ENCODE data around the gene ARHGAP1. TPM values are rescaled to one million over a fixed set of nuclear protein-coding genes. Genes with fewer than 3 reads are reported as not detected.

Gene ARHGAP1
- total and polyA plus RNA-seq, 2 of the 4 experiments (the other 2 are of a cell fraction): 46.6 to 78.8 TPM

DNA sequence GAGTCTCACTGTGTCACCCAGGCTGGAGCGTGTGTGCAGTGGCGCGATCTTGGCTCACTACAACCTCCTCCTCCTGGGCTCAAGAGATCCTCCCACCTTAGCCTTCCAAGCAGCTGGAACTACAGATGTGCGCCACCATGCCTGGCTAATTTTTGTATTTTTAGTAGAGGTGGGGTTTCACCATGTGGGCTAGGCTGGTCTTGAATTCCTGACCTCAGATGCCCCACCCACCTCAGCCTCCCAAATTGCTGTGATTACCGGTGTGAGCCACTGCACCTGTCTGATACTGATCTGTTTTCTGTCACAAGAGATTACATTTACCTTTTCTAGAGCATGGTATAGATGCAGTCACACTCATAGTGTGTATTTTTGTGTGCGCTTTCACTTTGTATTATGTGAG, 71.5 kb downstream of the ARHGAP1 start:
- peaks cover 33% of the 10 kb centered on the region for H3K36me3 ChIP-seq (ENCODE audit: control insufficient read depth, insufficient read depth, low read length)
- no peak overlapping the region for H3K56ac ChIP-seq (ENCODE audit: extremely low read depth, insufficient read depth, low read length)
- H3K9me1 ChIP-seq (ENCODE audit: insufficient read depth, low read length): 0 out of 2 replicates have a peak, but pooled peaks cover 3% of the 10 kb centered on the region
- ATAC-seq (ENCODE audit: low read depth): no peak
- H3K4me3 ChIP-seq (ENCODE audit: insufficient read depth, low read depth, low read length): no peak overlapping the region
- H3K4me1 ChIP-seq (ENCODE audit: control insufficient read depth, insufficient read depth, low read length): no peaks in the 10 kb centered on the region
- WGBS, 2 experiments (ENCODE audit: extremely low coverage in 2 of 2, insufficient read length in 1 of 2): no CpG with 5 or more reads among the region's 6 CpGs
- no peak overlapping the region for H2AK5ac ChIP-seq (ENCODE audit: low read depth, low read length)
- no peak overlapping the region for H4K91ac ChIP-seq (ENCODE audit: insufficient read depth, low read depth, low read length)
- no peak overlapping the region for H3K9ac ChIP-seq (ENCODE audit: low read depth, low read length)
- CTCF ChIA-PET: no interaction called here
- no peak overlapping the region for H2AK9ac ChIP-seq (replicated peaks; ENCODE audit: low read depth, low read length, poor library complexity)
- no peak overlapping the region for H2BK20ac ChIP-seq (ENCODE audit: low read depth, low read length)
- in situ Hi-C loops (cut with MboI; ENCODE audit: low sequenced_read_pairs) (no loop called here), intact Hi-C loops (cut with micrococcal nuclease) (no loop called here), dilution Hi-C loops (cut with HindIII; ENCODE audit: low sequenced_read_pairs, unreplicated experiment) (no loop called here)
- no peak overlapping the region for H4K5ac ChIP-seq (ENCODE audit: low read depth, low read length)
- H2BK120ac ChIP-seq (ENCODE audit: low read depth, low read length): no peak overlapping the region
- H3K79me1 ChIP-seq (ENCODE audit: low read depth in 1 of 2, low read length in 2 of 2): peaks cover 32 to 54% of the 10 kb centered on the region in 2 experiments
- no peak for DNase-seq
- H3K27ac ChIP-seq (ENCODE audit: insufficient read depth, low read length): no peak overlapping the region
- no peak overlapping the region for H2BK5ac ChIP-seq (ENCODE audit: low read depth, low read length, poor library complexity, severe bottlenecking)
- no peak overlapping the region for H3K18ac ChIP-seq (ENCODE audit: low read depth, low read length)
- H4K20me1 ChIP-seq (ENCODE audit: insufficient read depth, low read length): peaks cover 2% of the 10 kb centered on the region; the same call in 1 of the 2 replicates
- no peak overlapping the region for H3K14ac ChIP-seq (replicated peaks; ENCODE audit: low read depth, low read length)
- H2BK15ac ChIP-seq (ENCODE audit: low read depth, low read length): no peak overlapping the region
- H3K4me2 ChIP-seq (ENCODE audit: low read depth, low read length): no peak overlapping the region
- no peak overlapping the region for H4K8ac ChIP-seq (ENCODE audit: low read depth in 2 of 2, low read length in 2 of 2)
- no peak overlapping the region for H3K23ac ChIP-seq (ENCODE audit: low read depth, low read length)
- H3K27me3 ChIP-seq (ENCODE audit: control insufficient read depth, insufficient read depth, low read length): no peaks in the 10 kb centered on the region
- no TSS peak for BruUV-seq (replicated peaks)
- no peak overlapping the region for H2AFZ ChIP-seq (replicated peaks; ENCODE audit: low read length, poor library complexity)
- no peak overlapping the region for H3K4ac ChIP-seq (ENCODE audit: low read depth, low read length)
- no peaks in the 10 kb centered on the region for H3K9me3 ChIP-seq (ENCODE audit: control insufficient read depth, insufficient read depth, low read length)
- TF ChIP-seq, protein P1, sequence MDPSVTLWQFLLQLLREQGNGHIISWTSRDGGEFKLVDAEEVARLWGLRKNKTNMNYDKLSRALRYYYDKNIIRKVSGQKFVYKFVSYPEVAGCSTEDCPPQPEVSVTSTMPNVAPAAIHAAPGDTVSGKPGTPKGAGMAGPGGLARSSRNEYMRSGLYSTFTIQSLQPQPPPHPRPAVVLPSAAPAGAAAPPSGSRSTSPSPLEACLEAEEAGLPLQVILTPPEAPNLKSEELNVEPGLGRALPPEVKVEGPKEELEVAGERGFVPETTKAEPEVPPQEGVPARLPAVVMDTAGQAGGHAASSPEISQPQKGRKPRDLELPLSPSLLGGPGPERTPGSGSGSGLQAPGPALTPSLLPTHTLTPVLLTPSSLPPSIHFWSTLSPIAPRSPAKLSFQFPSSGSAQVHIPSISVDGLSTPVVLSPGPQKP (IDR thresholded peaks at IDR 0.05; ENCODE audit: borderline replicate concordance, low read depth, low read length): no peak
- TF ChIP-seq MAFK (IDR thresholded peaks at IDR 0.05; ENCODE audit: low read depth, low read length): no peak
- no peak for TF ChIP-seq CHD1 (IDR thresholded peaks at IDR 0.05; ENCODE audit: low read depth, low read length)
- no peak for TF ChIP-seq NFE2L2 (IDR thresholded peaks at IDR 0.05; ENCODE audit: low read depth, low read length)
- TF ChIP-seq POLR2A (IDR thresholded peaks at IDR 0.05; ENCODE audit: low read depth, low read length): no peak
- POLR2A ChIA-PET (ENCODE audit: unreplicated experiment): no interaction called here

Other genes with a start within 250 kb of the ARHGAP1 start
- gene AMBRA1, start 106.6 kb downstream of the ARHGAP1 start, total RNA-seq (2012; rRNA removed): 16.7 and 18.3 TPM in 2 replicates
- 9.4 and 10.2 TPM in 2 replicates for gene AMBRA1, start 106.6 kb downstream of the ARHGAP1 start, polyA plus RNA-seq (2012; rRNA removed)
- gene HARBI1, start 83.4 kb downstream of the ARHGAP1 start, total RNA-seq (2012; rRNA removed): 5.2 and 6.1 TPM in 2 replicates
- gene HARBI1, start 83.4 kb downstream of the ARHGAP1 start, polyA plus RNA-seq (2012; rRNA removed): 2.4 and 2.7 TPM in 2 replicates
- gene ATG13, start 83.1 kb downstream of the ARHGAP1 start, total RNA-seq (2012; rRNA removed): 32.2 and 43.0 TPM in 2 replicates
- gene ATG13, start 83.1 kb downstream of the ARHGAP1 start, polyA plus RNA-seq (2012; rRNA removed): 49.7 and 56.2 TPM in 2 replicates
- gene ZNF408, start 412 bp upstream of the ARHGAP1 start, total RNA-seq (2012; rRNA removed): 9.5 and 10.3 TPM in 2 replicates
- gene ZNF408, start 412 bp upstream of the ARHGAP1 start, polyA plus RNA-seq (2012; rRNA removed): 10.4 and 11.1 TPM in 2 replicates
- not detected in 2 replicates for gene F2, start 18.6 kb upstream of the ARHGAP1 start, total RNA-seq (2012; rRNA removed)
- not detected in 2 replicates for gene F2, start 18.6 kb upstream of the ARHGAP1 start, polyA plus RNA-seq (2012; rRNA removed)
- 79.2 and 82.8 TPM in 2 replicates for gene CKAP5, start 145.7 kb upstream of the ARHGAP1 start, total RNA-seq (2012; rRNA removed)
- 53.8 and 59.5 TPM in 2 replicates for gene CKAP5, start 145.7 kb upstream of the ARHGAP1 start, polyA plus RNA-seq (2012; rRNA removed)
- 3.9 and 4.1 TPM in 2 replicates for gene LRP4, start 217.9 kb upstream of the ARHGAP1 start, total RNA-seq (2012; rRNA removed)
- 5.1 and 5.8 TPM in 2 replicates for gene LRP4, start 217.9 kb upstream of the ARHGAP1 start, polyA plus RNA-seq (2012; rRNA removed)
- 21.1 and 22.0 TPM in 2 replicates for gene CSTPP1, start 236.1 kb upstream of the ARHGAP1 start, total RNA-seq (2012; rRNA removed)
- 35.7 and 36.6 TPM in 2 replicates for gene CSTPP1, start 236.1 kb upstream of the ARHGAP1 start, polyA plus RNA-seq (2012; rRNA removed)